GM13976 (cell line): Measurements from ENCODE around the gene MIA3.

Experiments used
- DNase-seq: peaks from one replicate; pipeline ENCODE4 v3.0.0; 2012; ENCODE audit warnings: low spot score
- in situ Hi-C: fragments of 300-500 bp; cut with MboI; formaldehyde crosslinking; loops from one replicate; pipeline ENCODE4 v1.12.0; 2022; ENCODE audit warnings: low sequenced_read_pairs, mixed read lengths, inconsistent platforms; ENCODE audit not compliant: unreplicated experiment
- TF ChIP-seq, protein P1 (sequence below): IDR thresholded peaks from 2 replicates; pipeline ENCODE4 v1.5.1; 2012; ENCODE audit warnings: borderline replicate concordance, mild to moderate bottlenecking; ENCODE audit not compliant: insufficient read depth; ENCODE audit errors: extremely low read depth, missing control alignments, control extremely low read depth

The MIA3 gene

GRCh38 chr1:222627232-222627631 lies 9.3 kb downstream of the MIA3 start:
- TF ChIP-seq, protein P1, sequence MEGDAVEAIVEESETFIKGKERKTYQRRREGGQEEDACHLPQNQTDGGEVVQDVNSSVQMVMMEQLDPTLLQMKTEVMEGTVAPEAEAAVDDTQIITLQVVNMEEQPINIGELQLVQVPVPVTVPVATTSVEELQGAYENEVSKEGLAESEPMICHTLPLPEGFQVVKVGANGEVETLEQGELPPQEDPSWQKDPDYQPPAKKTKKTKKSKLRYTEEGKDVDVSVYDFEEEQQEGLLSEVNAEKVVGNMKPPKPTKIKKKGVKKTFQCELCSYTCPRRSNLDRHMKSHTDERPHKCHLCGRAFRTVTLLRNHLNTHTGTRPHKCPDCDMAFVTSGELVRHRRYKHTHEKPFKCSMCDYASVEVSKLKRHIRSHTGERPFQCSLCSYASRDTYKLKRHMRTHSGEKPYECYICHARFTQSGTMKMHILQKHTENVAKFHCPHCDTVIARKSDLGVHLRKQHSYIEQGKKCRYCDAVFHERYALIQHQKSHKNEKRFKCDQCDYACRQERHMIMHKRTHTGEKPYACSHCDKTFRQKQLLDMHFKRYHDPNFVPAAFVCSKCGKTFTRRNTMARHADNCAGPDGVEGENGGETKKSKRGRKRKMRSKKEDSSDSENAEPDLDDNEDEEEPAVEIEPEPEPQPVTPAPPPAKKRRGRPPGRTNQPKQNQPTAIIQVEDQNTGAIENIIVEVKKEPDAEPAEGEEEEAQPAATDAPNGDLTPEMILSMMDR, result no peak
- in situ Hi-C loops, result no loop called here
- DNase-seq, result no peak

- DNase-seq, result no peak
- TF ChIP-seq, protein P1, result no peak
- in situ Hi-C loops, result loop anchor here (5.0 kb wide), 1 partner anchor 163 kb away; no protein-coding TSS in a partner anchor
These were observed 12.1 kb downstream of the MIA3 start for GRCh38 chr1:222629921-222630535.

DNA sequence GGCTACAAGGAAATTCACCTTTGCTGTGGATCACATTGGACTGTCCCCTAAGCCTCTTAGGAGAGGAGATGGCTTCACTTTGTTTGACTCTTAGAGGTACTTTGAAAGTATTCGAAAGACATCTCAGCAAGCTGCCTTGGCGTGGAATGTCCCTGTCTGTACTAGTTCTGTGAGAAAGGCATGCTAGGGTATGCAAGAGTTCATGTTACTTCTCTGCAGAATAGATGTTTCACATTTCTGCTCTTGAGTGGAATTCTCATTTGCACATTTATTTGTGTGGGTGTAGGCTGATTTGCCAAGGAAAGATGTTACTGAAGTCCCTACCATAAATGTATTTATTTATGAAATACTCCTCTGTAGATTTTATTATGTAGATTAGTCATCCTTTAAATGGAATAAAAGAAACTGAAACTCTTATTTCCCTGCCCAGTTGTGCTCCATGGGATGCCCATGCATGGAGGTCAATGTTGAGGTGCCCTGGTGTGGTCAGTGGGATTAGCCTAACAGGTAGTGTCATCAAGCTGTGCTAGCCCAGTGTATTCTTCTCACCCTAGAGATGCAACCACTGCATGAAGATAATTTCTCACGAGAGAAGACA lies 13.8 kb downstream of the MIA3 start:
- no peak for DNase-seq
- in situ Hi-C loops, result loop anchor here (5.0 kb wide), 1 partner anchor 164 kb away; no protein-coding TSS in a partner anchor
- TF ChIP-seq, protein P1, result no peak

DNA sequence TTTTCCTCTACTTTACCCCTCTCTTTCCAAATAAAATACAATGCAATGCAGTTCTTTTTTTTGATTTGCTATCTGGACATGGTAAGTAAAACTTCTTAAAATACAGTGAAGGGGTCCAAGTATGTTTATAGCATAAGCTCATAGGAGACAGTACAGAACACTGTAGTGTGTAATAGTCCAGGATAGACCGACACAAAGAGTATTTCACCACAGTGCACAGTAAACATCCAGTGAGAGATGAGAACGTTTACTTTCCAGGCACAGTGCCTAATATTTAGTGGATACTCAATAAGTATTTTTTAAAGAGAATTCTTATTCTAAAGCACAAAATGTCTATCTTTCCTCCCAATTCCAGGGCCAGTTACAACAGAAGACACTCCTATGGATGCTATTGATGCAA lies 14.9 kb downstream of the MIA3 start:
- DNase-seq, result no peak
- in situ Hi-C loops, result loop anchor here (5.0 kb wide), 1 partner anchor 165 kb away; no protein-coding TSS in a partner anchor
- TF ChIP-seq, protein P1, result no peak

DNA sequence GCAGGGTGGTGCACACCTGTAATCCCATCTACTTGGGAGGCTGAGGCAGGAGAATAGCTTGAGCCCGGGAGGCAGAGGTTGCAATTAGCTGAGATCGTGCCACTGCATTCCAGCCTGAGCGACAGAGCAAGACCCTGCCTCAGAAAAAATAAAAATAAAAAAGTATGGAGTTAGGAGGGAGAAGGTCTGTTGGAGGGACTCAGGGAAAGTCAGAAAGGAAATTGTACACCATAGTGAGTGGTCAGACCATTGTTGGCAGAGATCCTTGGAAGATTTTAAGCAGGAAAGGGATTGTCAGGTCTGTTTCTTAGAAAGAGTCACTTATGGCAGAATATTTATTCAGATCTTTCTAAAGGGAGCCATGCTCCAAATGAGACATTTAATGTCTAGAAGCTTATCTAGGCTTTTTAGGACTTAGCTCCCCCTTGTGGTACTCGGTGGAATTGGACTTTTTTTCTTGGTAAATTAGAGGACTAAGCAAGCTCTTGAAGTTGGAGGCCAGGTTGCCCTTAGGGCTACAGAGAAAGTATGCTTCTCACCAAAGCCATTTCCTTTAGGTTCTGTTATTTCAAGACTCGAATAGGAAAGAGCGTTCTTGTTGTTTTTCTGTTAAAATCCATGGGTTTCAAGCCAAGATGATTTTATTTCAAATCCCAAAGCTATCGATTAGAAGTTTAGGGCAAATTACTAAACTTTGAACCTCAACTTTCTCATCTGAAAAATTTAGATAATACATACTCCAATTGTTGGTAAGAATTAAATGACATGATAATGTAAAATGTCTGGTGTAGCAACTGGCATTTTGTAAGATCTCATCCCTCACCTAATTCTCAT lies 16.5 kb downstream of the MIA3 start:
- in situ Hi-C loops, result loop anchor here (5.0 kb wide), 1 partner anchor 167 kb away; no protein-coding TSS in a partner anchor
- DNase-seq, result peak; percentile 65
- TF ChIP-seq, protein P1, result peak; percentile 82

DNA sequence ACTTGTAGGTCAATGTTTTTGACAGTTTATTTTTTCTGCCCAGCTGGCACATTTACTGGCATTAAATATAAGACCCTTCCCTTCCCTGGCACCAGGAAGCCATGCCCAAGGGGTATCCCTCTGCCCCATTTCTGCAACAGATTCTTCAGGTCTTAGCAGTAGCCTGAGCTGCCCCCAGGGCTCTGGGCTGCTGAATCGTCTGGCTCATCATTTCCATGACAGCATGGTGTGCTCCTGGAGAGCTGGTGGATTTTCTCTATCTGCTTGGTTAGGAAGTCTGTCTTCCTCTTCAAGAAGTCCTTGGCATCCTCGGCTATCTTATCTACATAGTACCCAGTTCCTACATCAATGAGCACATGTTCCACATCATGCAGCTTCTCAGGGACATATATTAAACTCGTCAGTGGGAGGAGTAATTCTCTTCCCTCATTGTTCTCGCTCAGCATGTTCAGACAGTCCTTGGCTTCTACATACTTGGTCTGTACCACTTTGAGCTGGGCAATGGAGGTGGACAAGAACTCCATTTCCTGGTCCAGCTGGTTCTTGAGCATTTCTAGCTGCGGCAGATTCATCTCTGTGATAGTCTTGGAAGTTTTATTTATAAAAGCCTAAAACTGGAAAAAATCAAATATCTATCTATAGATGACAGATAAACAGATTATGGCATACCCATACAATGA lies 23.5 kb downstream of the MIA3 start:
- TF ChIP-seq, protein P1, result no peak
- in situ Hi-C loops, result no loop called here
- no peak for DNase-seq
